GM21381 (cell line): ENCODE data around the gene NECTIN1.

ENCODE experiments used
- ATAC-seq: cut with Tn5 transposase; IDR thresholded peaks from one replicate; pipeline ENCODE4 v1.9.1; 2021; ENCODE audit warnings: mild to moderate bottlenecking, moderate library complexity; ENCODE audit not compliant: unreplicated experiment

The NECTIN1 gene

DNA sequence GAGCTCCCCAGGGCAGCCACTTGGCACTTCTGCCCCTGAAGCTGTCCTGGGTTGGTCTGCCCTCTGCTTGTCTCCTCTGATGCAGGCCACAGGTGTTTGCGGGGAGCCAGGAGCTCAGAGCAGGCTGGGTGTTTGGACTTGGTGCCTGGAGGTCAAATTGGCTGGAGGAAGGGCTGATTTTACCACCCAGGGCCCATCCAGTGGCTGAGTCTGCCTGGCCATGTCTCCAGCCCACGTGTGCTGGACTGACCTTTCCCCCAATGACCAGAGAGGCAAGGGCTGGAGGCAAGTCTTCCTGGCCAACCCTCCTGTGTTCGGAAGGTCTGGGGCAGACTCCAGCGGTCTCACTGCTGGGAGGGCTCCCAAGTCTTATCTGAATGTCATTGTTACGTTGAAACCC lies 84.0 kb downstream of the NECTIN1 start:
- no peak for ATAC-seq

DNA sequence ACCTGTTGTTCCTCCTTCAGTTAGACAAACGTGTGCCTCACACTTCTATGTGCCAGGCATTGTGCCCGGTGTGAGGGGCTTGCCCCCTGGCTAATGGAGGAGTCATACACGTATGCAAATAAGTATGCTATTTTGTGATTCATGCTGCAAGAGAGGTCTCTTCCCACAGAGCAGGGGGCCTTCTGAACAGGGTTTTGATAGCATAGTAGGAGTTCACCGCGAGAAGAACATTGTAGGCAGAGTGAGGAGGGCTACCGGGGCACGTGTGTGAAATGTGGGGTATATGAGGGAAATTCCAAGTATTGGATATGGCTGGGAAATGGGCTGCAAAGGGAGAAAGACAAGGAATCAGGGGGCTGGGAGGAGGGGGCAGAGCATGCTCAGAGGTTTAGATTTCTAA lies 84.5 kb downstream of the NECTIN1 start:
- no peak for ATAC-seq

DNA sequence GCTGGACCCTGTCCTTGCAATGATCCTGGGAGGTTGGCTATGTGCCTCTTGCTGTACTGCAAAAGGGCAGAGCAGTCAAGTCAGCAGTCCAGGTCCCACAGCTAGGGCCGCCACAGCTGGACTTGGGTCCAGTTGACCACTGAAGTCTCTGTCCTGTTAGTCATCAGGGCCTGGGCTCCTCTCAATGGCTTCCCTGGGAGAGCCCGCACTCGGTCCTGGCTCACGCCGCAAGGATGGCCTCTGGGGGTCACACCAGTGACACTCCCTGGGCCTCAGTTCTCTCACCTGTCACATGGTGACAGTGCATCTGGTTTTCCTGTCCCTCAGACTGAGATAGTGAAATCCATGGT lies 85.1 kb downstream of the NECTIN1 start:
- ATAC-seq: no peak

DNA sequence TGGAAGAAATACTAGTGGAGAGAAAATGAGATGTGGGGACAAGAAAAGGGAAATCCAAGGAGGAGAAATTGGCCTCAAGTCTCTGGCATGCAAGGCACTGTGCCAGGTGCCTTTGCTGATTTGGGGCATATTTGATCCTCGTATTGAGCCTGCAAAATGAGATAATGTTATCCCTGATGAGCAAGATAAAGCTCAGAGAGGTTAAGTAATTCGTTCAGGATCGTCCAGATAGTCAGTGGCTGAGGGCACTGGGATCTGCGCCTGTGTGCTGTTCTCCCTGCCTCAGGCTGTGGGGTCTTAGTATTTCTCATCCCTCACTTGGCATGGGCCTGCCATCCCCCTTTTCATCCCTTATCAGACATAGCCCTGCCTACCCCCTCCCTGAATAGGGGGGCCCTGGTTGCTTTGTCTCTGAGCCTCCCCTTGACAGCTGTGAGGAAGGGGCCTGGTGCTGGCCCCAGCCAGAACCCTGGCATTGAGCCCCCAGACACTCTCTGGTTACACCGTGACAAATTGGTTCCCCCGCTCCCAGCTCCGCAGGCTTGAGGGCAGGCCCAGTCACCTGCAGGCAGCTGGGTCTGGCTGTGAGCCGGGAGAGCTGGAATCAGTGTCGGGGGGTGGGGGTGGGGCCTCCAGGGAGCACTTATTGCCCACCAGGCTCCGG lies 85.7 kb downstream of the NECTIN1 start:
- no peak for ATAC-seq

DNA sequence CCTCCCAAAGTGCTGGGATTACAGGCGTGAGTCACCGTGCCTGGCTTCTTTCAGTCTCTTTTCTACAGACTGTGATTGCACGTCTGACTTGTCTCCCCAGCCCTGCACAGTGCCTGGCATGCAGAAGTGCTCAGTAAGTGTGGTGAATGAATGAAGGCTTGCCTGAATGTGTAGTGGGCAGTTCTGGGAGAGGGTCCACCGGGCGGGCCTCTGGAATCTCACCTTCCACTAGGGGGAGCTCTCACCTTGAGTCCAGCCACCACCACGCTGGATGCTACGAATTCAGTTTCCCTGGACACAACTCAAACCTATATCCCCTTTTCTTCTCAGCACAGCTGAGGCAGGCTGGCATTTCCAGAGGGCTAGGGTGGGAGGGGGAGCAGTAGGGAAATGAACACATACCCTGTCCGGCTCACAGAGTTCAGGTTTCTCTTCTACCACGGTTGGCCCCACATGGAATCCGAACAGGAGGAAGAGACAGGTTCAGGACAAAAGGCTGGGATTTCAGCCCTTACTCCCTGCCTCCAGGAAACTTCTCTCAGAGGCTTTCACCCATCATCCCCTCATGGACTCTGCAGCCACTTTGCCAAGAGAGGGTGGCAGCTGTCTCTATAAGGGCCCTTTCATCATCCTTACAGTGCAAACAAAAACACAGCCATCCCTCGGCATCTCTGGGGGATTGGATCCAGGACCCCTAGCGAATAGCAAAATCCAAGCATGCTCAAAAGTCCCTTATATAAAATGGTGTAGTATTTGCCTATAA lies 86.8 kb downstream of the NECTIN1 start:
- no peak for ATAC-seq

DNA sequence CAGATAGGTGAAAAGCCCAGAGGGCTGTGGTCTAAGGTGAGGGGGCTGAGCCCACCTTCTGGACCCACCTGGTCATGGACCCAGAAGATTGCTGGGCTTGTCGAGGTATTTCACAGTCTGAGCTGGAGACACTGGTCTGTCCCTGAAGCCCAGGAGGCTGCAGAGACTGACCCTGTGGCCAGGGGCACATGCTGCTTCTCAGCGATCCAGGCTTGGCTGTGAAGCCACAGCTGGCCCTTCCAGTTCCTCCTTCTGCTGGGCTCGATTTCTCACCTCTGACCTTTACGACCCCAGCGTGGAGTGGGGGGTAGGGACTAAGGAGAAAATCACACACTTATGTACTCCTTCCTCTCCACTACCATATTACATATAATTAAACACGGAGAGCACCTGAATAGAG lies 88.5 kb downstream of the NECTIN1 start:
- no peak for ATAC-seq

DNA sequence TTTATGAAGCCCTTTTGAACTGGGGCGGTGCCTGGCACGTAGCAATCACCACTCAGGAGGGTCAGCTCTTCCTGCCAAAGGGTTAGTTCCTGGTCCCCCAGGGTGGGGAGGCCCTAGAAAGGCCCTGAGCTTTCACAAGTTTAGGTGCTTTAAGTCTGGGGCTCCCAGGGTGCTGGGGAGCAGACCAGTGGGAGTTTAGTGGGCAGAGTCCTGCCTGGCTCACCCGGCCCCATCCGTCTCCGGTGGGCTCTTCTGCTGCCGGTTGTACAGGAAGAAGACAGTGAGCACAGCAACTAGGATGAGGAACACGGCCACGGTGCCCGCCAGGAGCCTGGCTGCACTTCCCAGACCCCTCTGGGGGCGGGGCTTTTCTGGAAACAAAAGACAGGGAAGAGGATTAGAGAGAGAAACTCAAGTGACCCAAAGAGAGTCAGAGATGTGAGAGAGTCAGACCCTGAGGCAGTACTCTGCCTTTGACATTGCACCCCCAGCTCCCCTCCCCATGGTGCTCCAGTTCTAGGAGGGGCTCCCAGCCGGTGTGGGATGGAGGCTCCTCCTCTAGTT lies 89.3 kb downstream of the NECTIN1 start:
- ATAC-seq: no peak

DNA sequence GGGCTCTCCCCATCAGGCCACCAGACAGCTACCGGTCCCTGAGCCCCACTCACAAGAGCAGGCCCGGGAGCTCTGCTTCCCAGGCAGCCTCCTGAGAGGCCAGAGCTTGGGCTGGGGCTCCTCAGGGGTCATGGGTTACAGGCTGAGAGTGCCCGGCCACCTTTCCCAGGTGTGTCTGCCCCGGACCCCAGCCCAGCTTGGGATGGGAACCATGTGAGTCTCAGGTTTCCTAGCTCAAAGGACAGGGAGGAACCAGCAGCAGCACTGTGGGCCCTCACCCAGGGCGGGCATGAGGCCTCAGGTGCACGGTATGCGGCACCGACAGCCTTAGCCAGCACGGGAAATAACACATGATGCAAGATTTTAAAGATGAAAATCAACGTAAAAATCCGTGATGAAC lies 90.1 kb downstream of the NECTIN1 start:
- ATAC-seq: no peak

DNA sequence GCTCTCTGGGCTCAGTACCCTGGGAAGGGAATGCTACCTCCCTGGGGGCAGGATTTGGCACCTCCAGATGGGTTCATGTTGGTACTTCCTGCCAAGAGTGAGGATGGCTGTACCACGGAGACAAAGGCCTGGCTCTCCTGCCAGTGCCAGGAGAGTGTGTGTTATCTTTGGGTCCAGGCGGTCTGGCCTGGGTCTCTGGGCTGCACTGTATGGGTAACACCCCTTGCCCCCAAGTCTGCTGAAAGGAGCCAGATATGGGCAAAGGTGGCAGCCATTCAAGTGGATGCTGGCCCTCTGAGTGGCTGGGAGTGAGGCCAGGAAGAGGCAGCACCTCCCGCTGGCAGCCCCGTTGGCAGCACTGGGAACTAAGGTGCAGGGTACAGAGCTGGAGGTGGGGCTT lies 91.5 kb downstream of the NECTIN1 start:
- no peak for ATAC-seq

DNA sequence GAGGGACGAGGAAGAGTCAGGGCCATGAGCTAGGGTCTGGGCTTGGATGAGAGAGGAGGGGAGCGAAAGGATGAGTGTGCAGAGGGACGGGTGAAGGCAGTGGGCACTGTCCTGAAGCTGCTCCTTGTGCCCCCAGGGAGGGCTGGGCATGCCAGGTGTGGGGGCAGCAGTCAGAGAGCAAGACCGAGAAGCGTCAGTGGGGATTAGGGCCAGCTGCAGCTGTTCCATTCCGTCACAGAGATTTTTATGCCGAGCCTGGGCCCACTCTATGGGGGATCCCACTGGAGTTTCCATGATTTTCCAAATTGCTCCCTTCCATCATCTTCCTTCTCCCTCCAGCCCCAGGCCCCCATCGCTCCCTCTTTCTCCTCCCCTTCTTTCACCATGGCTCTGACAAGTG lies 93.2 kb downstream of the NECTIN1 start:
- ATAC-seq: no peak

DNA sequence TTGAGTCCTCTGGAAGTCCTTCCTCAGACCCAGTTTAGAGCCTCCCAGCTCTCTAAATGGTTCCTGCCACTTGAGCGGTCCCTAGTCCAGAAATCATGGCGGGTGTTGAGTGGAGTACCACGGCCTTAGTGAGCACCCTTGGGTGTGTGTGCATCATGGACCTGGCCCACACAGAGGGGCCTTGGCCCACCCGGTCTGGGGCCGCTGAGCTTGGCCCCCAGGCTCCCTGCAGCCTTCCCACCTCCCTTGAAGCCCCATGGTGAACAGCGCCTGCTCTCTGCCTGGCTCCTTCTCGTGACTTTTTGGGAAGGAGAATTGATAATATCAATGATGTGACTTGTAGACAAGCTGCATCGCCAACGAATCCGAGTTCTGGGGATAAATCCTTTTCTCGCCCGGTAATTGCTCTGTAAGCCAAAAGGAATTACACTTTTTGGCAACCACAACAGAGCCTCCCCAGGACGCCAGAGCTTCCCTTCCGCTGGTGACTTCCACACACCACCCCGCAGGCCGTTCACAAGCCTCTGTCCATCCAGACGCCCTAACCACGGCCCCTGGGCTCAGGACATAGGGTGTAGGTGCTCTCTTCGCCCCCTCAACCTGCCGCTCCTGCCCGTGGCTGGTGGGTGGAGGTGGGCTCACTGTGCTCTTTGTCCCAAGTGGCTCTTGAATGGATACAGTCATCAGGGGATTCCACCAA lies 93.8 kb downstream of the NECTIN1 start:
- no peak for ATAC-seq

DNA sequence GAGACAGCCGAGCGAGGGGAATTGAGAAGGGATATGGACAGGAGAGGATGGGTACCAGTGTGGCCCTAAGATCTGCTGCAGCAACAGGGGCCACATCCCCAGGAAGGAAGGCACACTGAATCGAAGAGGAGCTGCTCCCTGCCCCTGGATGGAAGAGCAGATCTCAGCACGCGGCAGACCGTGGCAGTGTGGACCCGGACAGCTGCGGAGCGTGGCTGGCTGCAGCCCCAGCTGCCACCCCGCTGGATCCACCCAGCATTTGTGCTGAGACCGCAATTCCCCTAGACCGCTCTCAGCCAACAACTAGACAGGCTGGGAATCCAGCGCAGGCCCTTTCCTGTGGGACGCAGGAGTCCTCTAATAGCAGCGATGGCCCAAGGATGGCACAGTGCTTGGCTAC lies 94.7 kb downstream of the NECTIN1 start:
- no peak for ATAC-seq

DNA sequence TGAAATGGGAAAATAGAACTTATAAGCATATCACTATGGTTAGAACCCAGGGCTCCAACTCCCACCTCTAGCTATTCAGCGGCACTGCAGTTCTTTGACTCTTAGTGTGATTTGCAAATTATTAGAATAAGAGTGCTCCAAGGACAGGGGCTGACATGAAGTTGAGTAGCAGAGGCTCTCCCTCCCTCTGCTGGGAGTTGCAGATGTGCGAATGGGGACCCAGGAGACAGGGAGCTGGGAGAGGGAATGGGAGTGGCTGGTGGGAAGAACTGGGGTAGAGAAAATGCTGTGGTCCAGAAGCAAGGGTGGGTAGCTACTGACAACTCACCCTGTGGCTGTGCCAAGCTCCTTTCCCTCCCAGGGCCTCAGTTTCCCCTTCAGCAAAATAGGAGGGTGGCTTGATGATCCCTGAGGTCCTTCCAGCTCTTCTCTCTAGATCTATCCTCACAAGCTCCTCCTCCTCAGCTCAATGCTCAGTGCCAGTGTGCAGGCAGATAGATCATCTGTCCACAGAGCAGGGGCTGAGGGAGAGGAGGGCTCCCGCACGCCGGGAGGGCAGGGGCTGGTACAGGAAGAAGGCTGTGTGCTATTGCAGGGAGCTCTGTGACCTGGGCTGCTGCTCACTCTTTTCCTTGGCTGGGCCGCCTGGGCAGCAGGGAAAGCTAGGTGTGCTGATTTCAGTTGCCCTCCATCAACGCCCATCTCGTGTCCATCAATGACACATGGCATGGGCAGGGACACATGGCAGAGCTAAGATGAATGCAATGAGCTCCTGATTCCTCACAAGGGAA lies 99.0 kb downstream of the NECTIN1 start:
- no peak for ATAC-seq

DNA sequence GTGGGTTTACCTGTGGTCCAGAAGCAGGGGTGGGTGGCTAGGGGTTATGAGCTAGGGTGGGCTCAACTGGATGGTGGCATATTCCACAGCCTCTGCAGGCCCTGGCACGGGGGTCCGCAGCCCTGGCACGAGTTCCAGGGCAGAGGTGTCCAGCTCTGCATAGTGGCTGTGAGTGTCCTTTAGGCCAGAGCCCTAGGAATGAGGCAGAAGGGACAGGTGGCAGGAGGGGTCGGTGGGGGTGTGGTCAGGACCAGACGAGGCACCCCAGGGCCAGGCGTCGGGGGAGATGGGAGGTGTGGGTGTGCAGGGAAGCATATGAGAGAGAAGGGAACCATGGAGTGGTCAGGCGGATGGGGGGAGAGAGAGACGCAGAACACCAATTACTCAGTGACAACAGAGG lies 99.9 kb downstream of the NECTIN1 start:
- no peak for ATAC-seq

DNA sequence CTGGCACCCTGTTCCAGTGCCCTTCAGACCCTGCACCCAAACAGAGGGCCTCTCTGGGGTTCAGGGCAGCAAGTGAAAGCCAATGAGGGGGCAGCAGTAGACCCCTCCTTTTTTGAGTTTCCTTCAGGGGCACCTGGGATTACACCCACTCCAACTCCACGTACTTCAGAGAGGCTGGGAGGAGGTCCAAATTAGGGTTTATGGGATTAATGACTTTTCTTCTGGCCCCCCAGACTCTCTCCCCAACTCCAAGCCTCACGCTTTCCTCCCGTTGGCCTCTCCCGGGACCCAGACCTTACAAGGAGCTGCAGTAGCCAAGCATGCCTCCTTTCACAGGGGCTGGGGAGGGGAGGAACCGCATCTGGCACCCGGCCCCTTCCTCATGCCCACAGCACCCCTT lies 101.7 kb downstream of the NECTIN1 start:
- ATAC-seq: no peak

DNA sequence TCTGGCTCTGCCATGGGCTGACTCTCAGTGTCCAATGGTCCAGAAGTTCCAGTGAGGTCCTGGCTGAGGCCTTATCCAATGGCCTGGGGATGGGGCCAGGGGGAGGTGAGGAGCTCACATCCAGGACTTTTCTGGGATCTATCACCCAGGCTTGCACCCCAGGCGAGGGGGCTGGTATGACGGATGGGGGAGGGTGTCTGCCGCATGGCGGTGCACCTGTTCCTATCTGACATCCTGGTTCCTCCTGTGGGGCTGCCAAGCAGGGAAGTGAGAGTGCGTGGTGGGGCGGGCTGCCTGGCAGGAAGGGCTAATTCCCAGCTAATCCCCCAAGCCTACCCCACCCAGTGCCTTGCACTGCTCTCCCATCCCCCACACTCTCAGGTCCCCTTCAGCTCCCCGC lies 102.1 kb downstream of the NECTIN1 start:
- ATAC-seq: no peak

DNA sequence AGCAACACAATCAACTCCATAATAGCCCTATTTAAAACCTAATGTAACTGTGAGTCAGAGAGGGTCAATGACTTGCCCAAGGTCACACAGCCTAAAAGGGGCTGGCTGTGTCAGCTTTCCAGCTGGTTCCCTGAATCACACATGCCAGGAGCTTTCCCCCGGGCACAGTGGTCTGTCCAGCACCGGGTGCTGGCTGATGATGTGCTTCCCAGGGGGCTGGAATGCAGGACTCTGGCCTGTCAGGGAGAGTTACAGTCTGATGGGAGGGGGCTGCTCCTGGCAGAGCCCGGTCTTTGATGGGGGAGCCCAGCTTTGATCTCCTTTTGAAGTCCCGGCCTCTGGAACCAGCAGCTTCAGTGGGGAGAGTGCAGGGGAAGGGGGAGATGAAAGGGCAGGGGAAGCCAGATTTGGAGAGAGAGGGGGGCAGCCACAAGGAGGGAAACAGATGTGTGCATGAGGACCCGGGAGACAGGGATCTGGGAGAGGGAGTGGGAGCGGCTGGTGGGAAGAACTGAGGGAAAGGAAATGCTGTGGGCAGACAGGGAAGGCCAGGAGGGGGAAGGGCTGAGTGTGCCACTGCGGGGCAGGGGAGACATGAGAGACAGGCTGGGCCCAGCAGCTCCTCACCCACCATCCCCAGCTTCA lies 102.7 kb downstream of the NECTIN1 start:
- no peak for ATAC-seq

DNA sequence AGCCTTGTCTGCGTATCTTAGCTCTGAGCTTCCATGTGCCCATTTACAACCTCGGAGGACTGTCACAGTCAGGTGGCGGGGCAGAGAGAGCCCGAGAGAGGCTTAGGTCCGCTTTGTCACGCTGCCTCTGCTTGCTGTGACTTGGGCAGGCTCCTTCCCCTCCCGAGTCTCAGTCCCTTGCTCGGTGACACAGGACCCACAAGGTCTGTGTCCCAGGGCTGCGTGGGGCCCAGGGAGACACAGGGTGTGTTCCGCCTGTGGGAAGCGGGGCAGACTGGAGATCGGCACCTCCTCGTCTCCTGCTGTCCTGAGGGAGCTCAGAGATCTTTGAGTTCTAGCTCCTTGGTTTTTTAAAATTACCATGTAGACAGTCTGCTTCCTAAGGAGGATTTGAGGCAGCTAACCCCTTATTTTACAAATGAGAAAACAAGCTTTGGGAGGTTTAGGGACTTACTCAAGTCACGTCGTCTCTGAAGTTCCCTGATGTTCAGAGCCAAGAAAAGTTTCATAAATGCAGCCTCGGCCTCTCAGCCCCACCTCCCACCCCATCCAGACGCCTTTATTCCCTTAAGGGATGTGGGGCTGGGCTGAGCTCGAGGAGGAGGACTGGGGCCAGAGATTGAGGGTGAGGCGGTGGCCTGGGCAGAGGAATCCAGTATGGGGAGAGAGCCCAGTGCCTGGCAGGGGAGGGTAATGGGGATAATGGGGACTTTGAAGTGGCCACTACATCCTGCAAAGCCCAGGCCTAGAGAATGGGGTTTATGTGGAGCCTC lies 103.6 kb downstream of the NECTIN1 start:
- ATAC-seq: no peak

DNA sequence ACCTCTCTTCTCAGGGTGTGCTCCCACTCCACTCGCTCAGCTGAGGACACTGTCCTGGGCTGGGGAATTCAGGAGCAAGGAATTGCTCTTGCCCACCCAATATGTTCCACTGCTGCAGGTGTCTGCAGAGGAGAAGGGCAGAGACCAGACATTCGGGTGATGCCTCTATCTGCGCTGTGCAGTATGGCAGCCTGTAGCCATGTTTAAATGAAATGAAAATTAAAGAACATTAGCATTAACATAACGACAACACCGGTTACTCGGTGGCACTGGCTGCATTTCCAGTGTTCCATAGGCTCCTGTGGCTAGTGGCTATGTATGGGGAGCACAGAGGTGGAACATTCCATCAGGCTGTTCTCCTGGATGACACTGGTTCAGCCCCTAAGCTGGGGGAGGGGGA lies 104.4 kb downstream of the NECTIN1 start:
- no peak for ATAC-seq

DNA sequence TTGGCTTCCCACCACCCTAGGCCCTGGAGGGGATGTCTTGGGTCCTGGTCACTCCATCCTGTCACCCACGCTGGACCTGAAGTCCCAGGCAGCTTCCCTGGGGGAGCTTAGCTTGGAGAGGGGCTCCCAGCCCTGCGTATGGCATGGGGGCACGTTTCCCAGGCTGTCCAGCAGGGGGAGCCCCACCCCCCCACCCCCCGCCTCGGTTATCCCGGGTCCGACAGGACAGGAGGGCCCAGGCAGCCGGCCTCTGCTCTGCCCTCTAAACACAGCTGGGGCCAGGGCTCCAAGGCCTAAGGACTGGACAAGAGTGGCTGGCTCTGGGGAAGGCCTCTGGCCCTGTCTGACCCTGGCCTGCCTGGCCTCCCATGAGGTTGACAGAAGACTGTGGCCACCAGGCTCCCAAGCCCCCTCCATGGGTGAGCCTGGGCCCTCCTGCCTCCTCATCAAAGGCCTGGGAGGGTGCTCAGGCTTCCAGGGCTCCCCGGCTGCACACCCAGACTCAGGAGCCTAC lies 104.8 kb downstream of the NECTIN1 start:
- ATAC-seq: no peak
